ENCODE measurements around the gene CYB5R3. TPM values are rescaled to one million over a fixed set of nuclear protein-coding genes. Genes with fewer than 3 reads are reported as not detected.
A peak's percentile ranks its signal among the peaks of the same experiment; 100 is the strongest.

CYB5R3 gene
- total and polyA plus RNA-seq, 4 donors, result 90.2 to 265 (median 156) TPM

GRCh38 chr22:42683578-42684283, 34.5 kb upstream of the CYB5R3 start:
- peak overlapping the region; percentile 27 to 28 for H3K27ac ChIP-seq (ENCODE audit: low read depth in 1 of 2, low read length in 1 of 2)

GRCh38 chr22:42682113-42682851, 33.1 kb upstream of the CYB5R3 start:
- Histone ChIP-seq H3K27me3 (ENCODE audit: control insufficient read depth in 3 of 3, insufficient read depth in 3 of 3, low read length in 2 of 3) (no peaks in the 10 kb centered on the region), H3K36me3 (ENCODE audit: control insufficient read depth in 4 of 4, insufficient read depth in 4 of 4, low read length in 4 of 4) (no peaks in the 10 kb centered on the region), H3K27ac (ENCODE audit: low read depth in 1 of 2, low read length in 1 of 2) (peak overlapping the region in 1 of 2 donors; percentile 18), H3K9me3 (ENCODE audit: control insufficient read depth in 4 of 4, insufficient read depth in 3 of 4, low read length in 3 of 4) (peaks cover 0 to 1% (median 0%) of the 10 kb centered on the region in 4 donors), H3K9ac (ENCODE audit: insufficient read depth in 1 of 2, low read length in 2 of 2) (no peak overlapping the region), H3K4me3 (no peak overlapping the region), H3K4me1 (ENCODE audit: control insufficient read depth in 5 of 5, insufficient read depth in 5 of 5, low read length in 5 of 5) (peaks cover 9 to 30% (median 16%) of the 10 kb centered on the region in 5 donors)
- TF ChIP-seq, protein P1, sequence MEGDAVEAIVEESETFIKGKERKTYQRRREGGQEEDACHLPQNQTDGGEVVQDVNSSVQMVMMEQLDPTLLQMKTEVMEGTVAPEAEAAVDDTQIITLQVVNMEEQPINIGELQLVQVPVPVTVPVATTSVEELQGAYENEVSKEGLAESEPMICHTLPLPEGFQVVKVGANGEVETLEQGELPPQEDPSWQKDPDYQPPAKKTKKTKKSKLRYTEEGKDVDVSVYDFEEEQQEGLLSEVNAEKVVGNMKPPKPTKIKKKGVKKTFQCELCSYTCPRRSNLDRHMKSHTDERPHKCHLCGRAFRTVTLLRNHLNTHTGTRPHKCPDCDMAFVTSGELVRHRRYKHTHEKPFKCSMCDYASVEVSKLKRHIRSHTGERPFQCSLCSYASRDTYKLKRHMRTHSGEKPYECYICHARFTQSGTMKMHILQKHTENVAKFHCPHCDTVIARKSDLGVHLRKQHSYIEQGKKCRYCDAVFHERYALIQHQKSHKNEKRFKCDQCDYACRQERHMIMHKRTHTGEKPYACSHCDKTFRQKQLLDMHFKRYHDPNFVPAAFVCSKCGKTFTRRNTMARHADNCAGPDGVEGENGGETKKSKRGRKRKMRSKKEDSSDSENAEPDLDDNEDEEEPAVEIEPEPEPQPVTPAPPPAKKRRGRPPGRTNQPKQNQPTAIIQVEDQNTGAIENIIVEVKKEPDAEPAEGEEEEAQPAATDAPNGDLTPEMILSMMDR (IDR thresholded peaks at IDR 0.05; ENCODE audit: control extremely low read depth, extremely low read depth), result no peak
- ATAC-seq (ENCODE audit: insufficient read depth, low FRiP score) (no peak), DNase-seq (no peak)
- WGBS, 2 donors, result 73 to 78% methylated on average over 10 of the region's 10 CpGs

More at GRCh38 chr22:42683578-42684283, 34.5 kb upstream of the CYB5R3 start:
- Histone ChIP-seq H3K36me3 (ENCODE audit: control insufficient read depth in 4 of 4, insufficient read depth in 4 of 4, low read length in 4 of 4) (peaks cover 0 to 2% (median 0%) of the 10 kb centered on the region in 4 donors), H3K4me3 (no peak overlapping the region), H3K9me3 (ENCODE audit: control insufficient read depth in 4 of 4, insufficient read depth in 3 of 4, low read length in 3 of 4) (peaks cover 0 to 1% (median 0%) of the 10 kb centered on the region in 4 donors), H3K4me1 (ENCODE audit: control insufficient read depth in 5 of 5, insufficient read depth in 5 of 5, low read length in 5 of 5) (peaks cover 13 to 42% (median 23%) of the 10 kb centered on the region in 5 donors), H3K9ac (ENCODE audit: insufficient read depth in 1 of 2, low read length in 2 of 2) (no peak overlapping the region), H3K27me3 (ENCODE audit: control insufficient read depth in 3 of 3, insufficient read depth in 3 of 3, low read length in 2 of 3) (no peaks in the 10 kb centered on the region)
- DNase-seq (peak; percentile 60 to 80 (median 65)), ATAC-seq (ENCODE audit: insufficient read depth, low FRiP score) (no peak)
- 77 to 86% methylated on average over 8 of the region's 8 CpGs for WGBS, 2 donors
- TF ChIP-seq, protein P1 (IDR thresholded peaks at IDR 0.05; ENCODE audit: control extremely low read depth, extremely low read depth), result no peak

GRCh38 chr22:42680648-42681047, 31.5 kb upstream of the CYB5R3 start:
- H3K4me1 ChIP-seq (ENCODE audit: control insufficient read depth in 5 of 5, insufficient read depth in 5 of 5, low read length in 5 of 5), result peaks cover 0 to 21% (median 13%) of the 10 kb centered on the region in 5 donors
- DNase-seq, result no peak
- H3K27me3 ChIP-seq (ENCODE audit: control insufficient read depth in 3 of 3, insufficient read depth in 3 of 3, low read length in 2 of 3), result no peaks in the 10 kb centered on the region
- ATAC-seq (ENCODE audit: insufficient read depth, low FRiP score), result peak; percentile 65
- peak overlapping the region in 1 of 2 donors; percentile 71 for H3K27ac ChIP-seq (ENCODE audit: low read depth in 1 of 2, low read length in 1 of 2)
- peaks cover 0 to 1% (median 0%) of the 10 kb centered on the region in 4 donors for H3K9me3 ChIP-seq (ENCODE audit: control insufficient read depth in 4 of 4, insufficient read depth in 3 of 4, low read length in 3 of 4)
- 73 to 84% methylated on average over 8 of the region's 8 CpGs for WGBS, 2 donors
- H3K4me3 ChIP-seq, result no peak overlapping the region
- TF ChIP-seq, protein P1 (IDR thresholded peaks at IDR 0.05; ENCODE audit: control extremely low read depth, extremely low read depth), result no peak
- H3K36me3 ChIP-seq (ENCODE audit: control insufficient read depth in 4 of 4, insufficient read depth in 4 of 4, low read length in 4 of 4), result no peaks in the 10 kb centered on the region
- H3K9ac ChIP-seq (ENCODE audit: insufficient read depth in 1 of 2, low read length in 2 of 2), result no peak overlapping the region
